GM23338 (cell line): ENCODE results near the gene WRAP53. TPM values are rescaled to one million over a fixed set of nuclear protein-coding genes. Genes with fewer than 3 reads are reported as not detected.

Experiments
- ATAC-seq: fragments of 200-7000 bp; cut with Tn5 transposase; 3 replicates; pipeline ENCODE4 v1.9.1; 2020
- DNase-seq: peaks from one replicate; pipeline ENCODE4 v3.0.0-alpha.2; 2015; ENCODE audit warnings: low spot score
- H2AFZ ChIP-seq: fragments of 200-600 bp; sonication (generic); 2 replicates; pipeline ENCODE4 v1.8.0; 2016; ENCODE audit warnings: antibody characterized with exemption, mild to moderate bottlenecking, moderate library complexity
- H3F3A ChIP-seq: fragments of 200-600 bp; sonication (generic); replicated peaks from 2 replicates; pipeline ENCODE4 v1.8.0; 2017; ENCODE audit warnings: antibody characterized with exemption, mixed run types, low read depth
- H3K27ac ChIP-seq: fragments of 200-600 bp; sonication (generic); 2 replicates; pipeline ENCODE4 v1.6.1; 2016; ENCODE audit warnings: low read depth
- H3K27me3 ChIP-seq: fragments of 200-600 bp; sonication (generic); 2 replicates; pipeline ENCODE4 v1.8.0; 2016; ENCODE audit warnings: mild to moderate bottlenecking, mixed run types, moderate library complexity; ENCODE audit not compliant: insufficient read depth
- H3K36me3 ChIP-seq: fragments of 200-600 bp; sonication (generic); 2 replicates; pipeline ENCODE4 v1.8.0; 2016; ENCODE audit warnings: mild to moderate bottlenecking; ENCODE audit not compliant: insufficient read depth
- H3K4me1 ChIP-seq: fragments of 200-600 bp; sonication (generic); 2 replicates; pipeline ENCODE4 v1.8.0; 2016; ENCODE audit warnings: mild to moderate bottlenecking, moderate library complexity; ENCODE audit not compliant: insufficient read depth
- H3K4me2 ChIP-seq: fragments of 200-600 bp; sonication (generic); 2 replicates; pipeline ENCODE4 v1.7.1; 2017; ENCODE audit warnings: mixed run types
- H3K4me3 ChIP-seq: fragments of 200-600 bp; sonication (generic); 2 replicates; pipeline ENCODE4 v1.6.1; 2016; ENCODE audit warnings: mixed run types
- H3K79me2 ChIP-seq: fragments of 200-600 bp; sonication (generic); replicated peaks from 2 replicates; pipeline ENCODE4 v1.8.0; 2017; ENCODE audit warnings: mild to moderate bottlenecking; ENCODE audit not compliant: insufficient read depth
- H3K9me2 ChIP-seq: fragments of 200-600 bp; sonication (generic); 2 replicates; pipeline ENCODE4 v1.8.0; 2017; ENCODE audit not compliant: insufficient read depth
- H4K20me1 ChIP-seq: fragments of 200-600 bp; sonication (generic); replicated peaks from 2 replicates; pipeline ENCODE4 v1.8.0; 2017; ENCODE audit warnings: mild to moderate bottlenecking; ENCODE audit not compliant: insufficient read depth
- H3K27ac Mint-ChIP-seq: 2 replicates; pipeline ENCODE4 v1.8.0; 2020; ENCODE audit warnings: inconsistent platforms, mild to moderate bottlenecking, moderate library complexity, mixed read lengths
- H3K27me3 Mint-ChIP-seq: 3 replicates; pipeline ENCODE4 v1.8.0; 2022; ENCODE audit warnings: low read depth, mild to moderate bottlenecking, moderate library complexity, mixed read lengths, inconsistent platforms; ENCODE audit not compliant: insufficient read depth, poor library complexity
- H3K36me3 Mint-ChIP-seq: 3 replicates; pipeline ENCODE4 v1.8.0; 2021; ENCODE audit warnings: low read depth, mild to moderate bottlenecking, inconsistent platforms, moderate library complexity, mixed read lengths
- H3K4me1 Mint-ChIP-seq: 3 replicates; pipeline ENCODE4 v1.8.0; 2020; ENCODE audit warnings: mild to moderate bottlenecking, inconsistent platforms, mixed read lengths
- H3K4me3 Mint-ChIP-seq: 3 replicates; pipeline ENCODE4 v1.8.0; 2021; ENCODE audit warnings: moderate library complexity, mild to moderate bottlenecking, inconsistent platforms, mixed read lengths
- H3K9me3 Mint-ChIP-seq: 3 replicates; pipeline ENCODE4 v1.8.0; 2020; ENCODE audit warnings: moderate library complexity, mild to moderate bottlenecking, inconsistent platforms, mixed read lengths
- CREB1 ChIP-seq: fragments of 250-450 bp; sonication (Bioruptor Pico); IDR thresholded peaks from 2 replicates; pipeline ENCODE4 v1.5.0; 2020; ENCODE audit warnings: low read depth, mild to moderate bottlenecking, moderate library complexity
- CTCF ChIP-seq, 2 experiments: fragments of 200-600 bp in 1 of 2; sonication (generic) in 1 of 2; conservative IDR thresholded peaks; 2 replicates each; pipeline versions ENCODE4 v1.5.1 to v1.6.1; 2016 to 2017; ENCODE audit warnings: antibody characterized with exemption in 2 of 2, low read depth in 2 of 2, mild to moderate bottlenecking in 2 of 2, moderate library complexity in 1 of 2
- ETS1 ChIP-seq: IDR thresholded peaks from 2 replicates; pipeline ENCODE4 v1.6.1; 2016; ENCODE audit warnings: antibody characterized with exemption
- EZH2 ChIP-seq: fragments of 200-600 bp; sonication (generic); IDR thresholded peaks from one replicate; pipeline ENCODE4 v1.8.0; 2017; ENCODE audit warnings: antibody characterized with exemption, mild to moderate bottlenecking, low read depth; ENCODE audit not compliant: unreplicated experiment
- EZH2phosphoT487 ChIP-seq: fragments of 200-600 bp; sonication (generic); IDR thresholded peaks from one replicate; pipeline ENCODE4 v1.8.1; 2018; ENCODE audit warnings: antibody characterized with exemption; ENCODE audit not compliant: unreplicated experiment
- JUNB ChIP-seq: IDR thresholded peaks from one replicate; pipeline ENCODE4 v1.6.1; 2016; ENCODE audit warnings: antibody characterized with exemption; ENCODE audit not compliant: unreplicated experiment
- NANOG ChIP-seq: IDR thresholded peaks from 2 replicates; pipeline ENCODE4 v1.6.1; 2016; ENCODE audit warnings: antibody characterized with exemption, borderline replicate concordance
- POLR2AphosphoS5 ChIP-seq: IDR thresholded peaks from 2 replicates; pipeline ENCODE4 v1.6.1; 2016; ENCODE audit warnings: antibody characterized with exemption, low read depth
- REST ChIP-seq: IDR thresholded peaks from one replicate; pipeline ENCODE4 v1.6.1; 2018; ENCODE audit warnings: antibody characterized with exemption; ENCODE audit not compliant: unreplicated experiment
- STAT1 ChIP-seq: IDR thresholded peaks from one replicate; pipeline ENCODE4 v1.6.1; 2016; ENCODE audit warnings: antibody characterized with exemption; ENCODE audit not compliant: unreplicated experiment
- ZNF114 ChIP-seq: fragments of 250-450 bp; sonication (Bioruptor Pico); IDR thresholded peaks from 2 replicates; pipeline ENCODE4 v1.5.0; 2020; ENCODE audit warnings: mild to moderate bottlenecking, moderate library complexity
- ZNF331 ChIP-seq: fragments of 250-450 bp; sonication (Bioruptor Pico); IDR thresholded peaks from 2 replicates; pipeline ENCODE4 v1.5.0; 2020; ENCODE audit warnings: low read depth, mild to moderate bottlenecking, moderate library complexity
- ZNF462 ChIP-seq: fragments of 250-450 bp; sonication (Bioruptor Pico); IDR thresholded peaks from 2 replicates; pipeline ENCODE4 v1.5.0; 2020; ENCODE audit warnings: mild to moderate bottlenecking, moderate library complexity
- polyA plus RNA-seq: library from polyadenylated mRNA; unstranded; fragments of >200 nt; fragmentation: Nextera tagmentation; extraction: Ambion mirVana; gene quantifications from 2 replicates; pipeline ENCODE4 v1.2.1, GENCODE V29; 2016
- total RNA-seq: library from RNA; depleted of rRNA; stranded (reverse); fragments of >200 nt; shearing (Covaris generic); gene quantifications from 2 replicates; pipeline ENCODE4 v1.2.3, GENCODE V29; 2014

The WRAP53 gene
- total and polyA plus RNA-seq, 2 experiments from 2014 or later, result 28.1 to 33.3 TPM

- ATAC-seq, result no peak
Measured at GRCh38 chr17:7668482-7668881, 19.8 kb upstream of the WRAP53 start.

More at GRCh38 chr17:7668482-7668881, 19.8 kb upstream of the WRAP53 start:
- no peaks in the 10 kb centered on the region for H3K27me3 ChIP-seq
- no peaks in the 10 kb centered on the region for H3K9me2 ChIP-seq
- DNase-seq, result no peak
- TF ChIP-seq REST (no peak), JUNB (no peak), CREB1 (CRISPR knock-in tag) (no peak), CTCF (conservative IDR thresholded peaks at IDR 0.05; ENCODE audit: low read depth in 2 of 2) (no peak), ETS1 (no peak), STAT1 (no peak), ZNF114 (CRISPR knock-in tag) (no peak), ZNF462 (CRISPR knock-in tag) (no peak), EZH2 (no peak), ZNF331 (CRISPR knock-in tag) (no peak), EZH2phosphoT487 (no peak), POLR2AphosphoS5 (no peak), NANOG (no peak)
- Mint-ChIP-seq H3K36me3 (peaks cover 66% of the 10 kb centered on the region), H3K4me1 (peaks cover 5% of the 10 kb centered on the region; the same call in 1 of the 3 replicates), H3K27me3 (peaks cover 6% of the 10 kb centered on the region), H3K9me3 (peaks cover 3% of the 10 kb centered on the region; the same call in 2 of the 3 replicates), H3K27ac (no peak overlapping the region), H3K4me3 (no peak overlapping the region)
- peaks cover 46% of the 10 kb centered on the region for H3K36me3 ChIP-seq
- H2AFZ ChIP-seq, result no peak overlapping the region
- peaks cover 12% of the 10 kb centered on the region for H3F3A ChIP-seq
- H4K20me1 ChIP-seq, result peaks cover 8% of the 10 kb centered on the region
- H3K27ac ChIP-seq, result no peak overlapping the region
- no peaks in the 10 kb centered on the region for H3K79me2 ChIP-seq
- H3K4me3 ChIP-seq, result no peak overlapping the region
- no peak overlapping the region for H3K4me2 ChIP-seq
- peaks cover 6% of the 10 kb centered on the region; the same call in 1 of the 2 replicates for H3K4me1 ChIP-seq
